HEK293T (cell line): ENCODE results near the gene PDE8A.

Source experiments
- FOXK2 ChIP-seq: fragments of 450-650 bp; IDR thresholded peaks from 2 replicates; pipeline ENCODE4 v1.6.1; 2016; ENCODE audit warnings: mild to moderate bottlenecking
- HDGF ChIP-seq: fragments of 450-650 bp; IDR thresholded peaks from 2 replicates; pipeline ENCODE4 v1.6.1; 2017; ENCODE audit warnings: antibody characterized with exemption, borderline replicate concordance

GRCh38 chr15:85151145-85151544 is 169.5 kb downstream of the PDE8A start:
- TF ChIP-seq HDGF (no peak), FOXK2 (no peak)
